Astrocyte (in vitro differentiated cells and primary cell): ENCODE results near the gene EPHB1. TPM values are rescaled to one million over a fixed set of nuclear protein-coding genes. Genes with fewer than 3 reads are reported as not detected.

Experiments
- DNase-seq: peaks from one replicate; pipeline ENCODE4 v3.0.0-alpha.2; 2010; ENCODE audit warnings: low read depth
- FAIRE-seq: peaks from 2 replicates; lab custom pipeline; 2011; peaks lifted over from hg19 to GRCh38; lab: Jason Lieb, UNC
- H2AFZ ChIP-seq: 2 replicates; pipeline ENCODE4 v1.6.0; 2012; ENCODE audit warnings: low read depth, low read length, inconsistent platforms
- H3K27ac ChIP-seq: 2 replicates; pipeline ENCODE4 v1.5.1; 2011; ENCODE audit warnings: low read depth, low read length, inconsistent platforms
- H3K27me3 ChIP-seq: 2 replicates; pipeline ENCODE4 v1.6.0; 2011; ENCODE audit warnings: low read length, inconsistent platforms; ENCODE audit not compliant: insufficient read depth
- H3K36me3 ChIP-seq: 2 replicates; pipeline ENCODE4 v1.5.1; 2011; ENCODE audit warnings: low read length, inconsistent platforms; ENCODE audit not compliant: insufficient read depth
- H3K4me1 ChIP-seq: 2 replicates; pipeline ENCODE4 v1.5.1; 2011; ENCODE audit warnings: low read length, inconsistent platforms; ENCODE audit not compliant: insufficient read depth
- H3K4me2 ChIP-seq: 2 replicates; pipeline ENCODE4 v1.6.0; 2012; ENCODE audit warnings: low read length, inconsistent platforms
- H3K4me3 ChIP-seq: 2 replicates; pipeline ENCODE4 v1.5.1; 2011; ENCODE audit warnings: low read depth, mild to moderate bottlenecking, low read length, inconsistent platforms; ENCODE audit not compliant: insufficient read depth
- H3K79me2 ChIP-seq: 2 replicates; pipeline ENCODE4 v1.6.0; 2012; ENCODE audit warnings: mild to moderate bottlenecking, low read length, inconsistent platforms; ENCODE audit not compliant: insufficient read depth
- H3K9ac ChIP-seq: 2 replicates; pipeline ENCODE4 v1.6.0; 2012; ENCODE audit warnings: mild to moderate bottlenecking, low read length, inconsistent platforms
- H3K9me3 ChIP-seq: 2 replicates; pipeline ENCODE4 v1.5.1; 2012; ENCODE audit warnings: low read depth, mild to moderate bottlenecking, low read length, inconsistent platforms; ENCODE audit not compliant: insufficient read depth
- H4K20me1 ChIP-seq: 2 replicates; pipeline ENCODE4 v1.6.0; 2012; ENCODE audit warnings: low read length, inconsistent platforms; ENCODE audit not compliant: insufficient read depth
- H3K27ac Mint-ChIP-seq: one replicate; pipeline ENCODE4 v1.8.0; 2021; ENCODE audit warnings: mild to moderate bottlenecking, mixed read lengths; ENCODE audit not compliant: unreplicated experiment
- H3K27me3 Mint-ChIP-seq: one replicate; pipeline ENCODE4 v1.8.0; 2021; ENCODE audit warnings: low read depth, mixed read lengths; ENCODE audit not compliant: unreplicated experiment
- H3K36me3 Mint-ChIP-seq: one replicate; pipeline ENCODE4 v1.8.0; 2021; ENCODE audit warnings: low read depth, mixed read lengths; ENCODE audit not compliant: unreplicated experiment
- H3K4me1 Mint-ChIP-seq: one replicate; pipeline ENCODE4 v1.8.0; 2021; ENCODE audit warnings: low read depth, mixed read lengths; ENCODE audit not compliant: unreplicated experiment
- H3K4me3 Mint-ChIP-seq: one replicate; pipeline ENCODE4 v1.8.0; 2021; ENCODE audit warnings: mild to moderate bottlenecking, moderate library complexity, mixed read lengths; ENCODE audit not compliant: unreplicated experiment
- H3K9me3 Mint-ChIP-seq: one replicate; pipeline ENCODE4 v1.8.0; 2021; ENCODE audit warnings: mild to moderate bottlenecking, mixed read lengths; ENCODE audit not compliant: unreplicated experiment
- EZH2 ChIP-seq: IDR thresholded peaks from 2 replicates; pipeline ENCODE4 v1.6.1; 2012; ENCODE audit warnings: mild to moderate bottlenecking, low read length, inconsistent platforms; ENCODE audit not compliant: insufficient read depth
- total RNA-seq: library from RNA; stranded (reverse); gene quantifications from 2 replicates; pipeline ENCODE4 v1.2.1, GENCODE V29; 2021
- TF ChIP-seq, protein P1 (sequence below): IDR thresholded peaks from 2 replicates; pipeline ENCODE4 v1.5.1; 2011; ENCODE audit warnings: low read depth, mild to moderate bottlenecking, inconsistent platforms, low read length, moderate library complexity; ENCODE audit not compliant: insufficient read depth

EPHB1 gene
- total RNA-seq, 1 donor from 2014 or later: 4.1 TPM

GRCh38 chr3:134952371-134952770 lies 157.3 kb downstream of the EPHB1 start:
- Histone ChIP-seq H3K27ac (no peak overlapping the region), H3K4me1 (no peaks in the 10 kb centered on the region), H3K9me3 (peaks cover 3% of the 10 kb centered on the region), H3K9ac (no peak overlapping the region), H4K20me1 (no peaks in the 10 kb centered on the region), H3K27me3 (no peaks in the 10 kb centered on the region), H3K79me2 (no peaks in the 10 kb centered on the region), H3K4me2 (no peak overlapping the region), H3K36me3 (no peaks in the 10 kb centered on the region), H2AFZ (no peak overlapping the region), H3K4me3 (no peak overlapping the region)
- FAIRE-seq: no peak
- Mint-ChIP-seq H3K27ac (no peak overlapping the region), H3K36me3 (no peaks in the 10 kb centered on the region), H3K9me3 (peaks cover 2% of the 10 kb centered on the region), H3K4me3 (no peak overlapping the region), H3K27me3 (peaks cover 10% of the 10 kb centered on the region), H3K4me1 (no peaks in the 10 kb centered on the region)
- no peak for TF ChIP-seq EZH2
- TF ChIP-seq, protein P1, sequence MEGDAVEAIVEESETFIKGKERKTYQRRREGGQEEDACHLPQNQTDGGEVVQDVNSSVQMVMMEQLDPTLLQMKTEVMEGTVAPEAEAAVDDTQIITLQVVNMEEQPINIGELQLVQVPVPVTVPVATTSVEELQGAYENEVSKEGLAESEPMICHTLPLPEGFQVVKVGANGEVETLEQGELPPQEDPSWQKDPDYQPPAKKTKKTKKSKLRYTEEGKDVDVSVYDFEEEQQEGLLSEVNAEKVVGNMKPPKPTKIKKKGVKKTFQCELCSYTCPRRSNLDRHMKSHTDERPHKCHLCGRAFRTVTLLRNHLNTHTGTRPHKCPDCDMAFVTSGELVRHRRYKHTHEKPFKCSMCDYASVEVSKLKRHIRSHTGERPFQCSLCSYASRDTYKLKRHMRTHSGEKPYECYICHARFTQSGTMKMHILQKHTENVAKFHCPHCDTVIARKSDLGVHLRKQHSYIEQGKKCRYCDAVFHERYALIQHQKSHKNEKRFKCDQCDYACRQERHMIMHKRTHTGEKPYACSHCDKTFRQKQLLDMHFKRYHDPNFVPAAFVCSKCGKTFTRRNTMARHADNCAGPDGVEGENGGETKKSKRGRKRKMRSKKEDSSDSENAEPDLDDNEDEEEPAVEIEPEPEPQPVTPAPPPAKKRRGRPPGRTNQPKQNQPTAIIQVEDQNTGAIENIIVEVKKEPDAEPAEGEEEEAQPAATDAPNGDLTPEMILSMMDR: no peak
- no peak for DNase-seq

GRCh38 chr3:134955874-134956273 lies 160.8 kb downstream of the EPHB1 start:
- Histone ChIP-seq H3K79me2 (no peaks in the 10 kb centered on the region), H3K27me3 (no peaks in the 10 kb centered on the region), H3K36me3 (no peaks in the 10 kb centered on the region), H3K9me3 (peaks cover 3% of the 10 kb centered on the region), H4K20me1 (no peaks in the 10 kb centered on the region), H3K4me3 (no peak overlapping the region), H3K4me1 (no peaks in the 10 kb centered on the region), H3K27ac (no peak overlapping the region), H3K4me2 (no peak overlapping the region), H2AFZ (no peak overlapping the region), H3K9ac (no peak overlapping the region)
- TF ChIP-seq, protein P1: no peak
- TF ChIP-seq EZH2: no peak
- no peaks in the 10 kb centered on the region for H3K36me3 Mint-ChIP-seq
- peaks cover 2% of the 10 kb centered on the region for H3K9me3 Mint-ChIP-seq
- no peaks in the 10 kb centered on the region for H3K4me1 Mint-ChIP-seq
- H3K4me3 Mint-ChIP-seq: no peak overlapping the region
- no peak for FAIRE-seq
- no peak overlapping the region for H3K27ac Mint-ChIP-seq
- no peak for DNase-seq
- peaks cover 15% of the 10 kb centered on the region for H3K27me3 Mint-ChIP-seq

GRCh38 chr3:134956395-134956794 lies 161.3 kb downstream of the EPHB1 start:
- H3K4me1 ChIP-seq: no peaks in the 10 kb centered on the region
- H2AFZ ChIP-seq: no peak overlapping the region
- Mint-ChIP-seq H3K4me1 (no peaks in the 10 kb centered on the region), H3K36me3 (no peaks in the 10 kb centered on the region), H3K27ac (no peak overlapping the region), H3K9me3 (peaks cover 2% of the 10 kb centered on the region), H3K27me3 (peaks cover 15% of the 10 kb centered on the region), H3K4me3 (no peak overlapping the region)
- FAIRE-seq (no peak), DNase-seq (no peak)
- no peak overlapping the region for H3K4me2 ChIP-seq
- H4K20me1 ChIP-seq: no peaks in the 10 kb centered on the region
- H3K9me3 ChIP-seq: no peaks in the 10 kb centered on the region
- H3K4me3 ChIP-seq: no peak overlapping the region
- H3K27me3 ChIP-seq: no peaks in the 10 kb centered on the region
- no peak overlapping the region for H3K27ac ChIP-seq
- H3K9ac ChIP-seq: no peak overlapping the region
- H3K36me3 ChIP-seq: no peaks in the 10 kb centered on the region
- no peak for TF ChIP-seq EZH2
- TF ChIP-seq, protein P1: no peak
- no peaks in the 10 kb centered on the region for H3K79me2 ChIP-seq
